ENCODE measurements around the gene CAMK1D.
"Not testable (repeated sequence)": the region's sequence is repeated elsewhere in the genome, so short reads cannot be mapped to it uniquely, and the experiment has no call there.

Gene CAMK1D

GRCh38 chr10:12490963-12491362 lies 141.6 kb downstream of the CAMK1D start:
- no peak for DNase-seq (ENCODE audit: low read depth in 2 of 3, low spot score in 2 of 3)

GRCh38 chr10:12491491-12491890 lies 142.1 kb downstream of the CAMK1D start:
- no peak for DNase-seq (ENCODE audit: low read depth in 2 of 3, low spot score in 2 of 3)

- no peak for DNase-seq (ENCODE audit: low read depth in 2 of 3, low spot score in 2 of 3)
These were observed 142.7 kb downstream of the CAMK1D start for GRCh38 chr10:12492016-12492415.

- DNase-seq (ENCODE audit: low read depth in 2 of 3, low spot score in 2 of 3), result not testable (repeated sequence)
These were observed 147.7 kb downstream of the CAMK1D start for GRCh38 chr10:12497046-12497445.

- DNase-seq (ENCODE audit: low read depth in 2 of 3, low spot score in 2 of 3), result no peak
These were observed 150.0 kb downstream of the CAMK1D start for GRCh38 chr10:12499076-12499986.

GRCh38 chr10:12500381-12501303 lies 151.3 kb downstream of the CAMK1D start:
- DNase-seq (ENCODE audit: low read depth in 2 of 3, low spot score in 2 of 3), result no peak

- no peak for DNase-seq (ENCODE audit: low read depth in 2 of 3, low spot score in 2 of 3)
These were observed 152.0 kb downstream of the CAMK1D start for GRCh38 chr10:12501324-12501723.

GRCh38 chr10:12501841-12502525 lies 152.6 kb downstream of the CAMK1D start:
- DNase-seq (ENCODE audit: low read depth in 2 of 3, low spot score in 2 of 3), result no peak

- DNase-seq (ENCODE audit: low read depth in 2 of 3, low spot score in 2 of 3), result no peak
These were observed 153.4 kb downstream of the CAMK1D start for GRCh38 chr10:12502526-12503274.

GRCh38 chr10:12503311-12503710 lies 154.0 kb downstream of the CAMK1D start:
- DNase-seq (ENCODE audit: low read depth in 2 of 3, low spot score in 2 of 3), result no peak

GRCh38 chr10:12504176-12504575 lies 154.8 kb downstream of the CAMK1D start:
- no peak for DNase-seq (ENCODE audit: low read depth in 2 of 3, low spot score in 2 of 3)

GRCh38 chr10:12504628-12505027 lies 155.3 kb downstream of the CAMK1D start:
- no peak for DNase-seq (ENCODE audit: low read depth in 2 of 3, low spot score in 2 of 3)

- no peak for DNase-seq (ENCODE audit: low read depth in 2 of 3, low spot score in 2 of 3)
These were observed 156.3 kb downstream of the CAMK1D start for GRCh38 chr10:12505683-12506082.

- DNase-seq (ENCODE audit: low read depth in 2 of 3, low spot score in 2 of 3), result no peak
These were observed 158.0 kb downstream of the CAMK1D start for GRCh38 chr10:12507165-12507850.

- DNase-seq (ENCODE audit: low read depth in 2 of 3, low spot score in 2 of 3), result no peak
These were observed 158.8 kb downstream of the CAMK1D start for GRCh38 chr10:12508165-12508564.

GRCh38 chr10:12509016-12509793 lies 159.9 kb downstream of the CAMK1D start:
- DNase-seq (ENCODE audit: low read depth in 2 of 3, low spot score in 2 of 3), result no peak

GRCh38 chr10:12509794-12510100 lies 160.4 kb downstream of the CAMK1D start:
- no peak for DNase-seq (ENCODE audit: low read depth in 2 of 3, low spot score in 2 of 3)

- DNase-seq (ENCODE audit: low read depth in 2 of 3, low spot score in 2 of 3), result no peak
These were observed 161.2 kb downstream of the CAMK1D start for GRCh38 chr10:12510501-12510941.

- DNase-seq (ENCODE audit: low read depth in 2 of 3, low spot score in 2 of 3), result no peak
These were observed 161.6 kb downstream of the CAMK1D start for GRCh38 chr10:12510984-12511383.
